HG02943 (cell line): ENCODE measurements around the gene TMEM183A.

ENCODE experiments used
- ATAC-seq: cut with Tn5 transposase; IDR thresholded peaks from one replicate; pipeline ENCODE4 v1.9.1; 2021; ENCODE audit warnings: mild to moderate bottlenecking, low read depth, moderate library complexity; ENCODE audit not compliant: unreplicated experiment

Gene TMEM183A

DNA sequence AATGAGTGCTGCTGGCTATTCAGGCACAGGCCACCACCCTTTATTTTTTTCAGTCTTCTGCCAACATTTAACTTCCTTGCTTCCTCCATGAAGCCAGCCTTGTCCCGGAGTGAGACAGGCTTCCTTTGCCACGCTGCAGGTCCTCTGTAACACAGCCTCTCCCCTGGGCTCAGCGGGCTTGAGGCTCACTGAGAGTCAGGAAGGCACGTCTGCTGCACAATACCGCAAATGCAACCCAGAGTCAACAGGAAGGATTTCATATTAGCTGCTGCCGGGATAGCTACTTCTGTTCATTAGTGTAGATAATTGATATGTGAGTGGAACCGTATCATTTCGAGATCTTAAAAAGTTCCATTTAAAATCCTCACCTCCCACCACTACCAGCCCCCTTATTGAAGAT lies 56.1 kb downstream of the TMEM183A start:
- no peak for ATAC-seq

DNA sequence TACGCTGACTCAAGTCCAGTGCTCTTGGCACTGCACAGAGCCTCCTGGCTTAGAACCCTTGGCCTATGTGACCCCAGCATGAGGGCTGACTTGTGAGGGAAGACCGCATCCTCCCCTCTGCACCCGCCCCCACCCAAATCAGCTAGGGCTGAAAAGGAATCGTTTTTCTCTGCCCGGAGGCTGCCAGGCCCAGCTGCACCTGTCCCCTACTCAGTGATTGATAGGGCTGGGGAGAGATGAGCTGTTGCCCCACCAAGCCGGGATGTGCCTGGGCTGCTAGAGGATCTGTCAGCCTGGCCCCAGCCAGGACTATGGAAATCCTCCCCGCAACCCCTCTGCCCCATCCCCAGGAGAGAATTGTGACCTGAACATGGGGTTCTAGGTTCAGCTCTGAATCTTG lies 58.0 kb downstream of the TMEM183A start:
- ATAC-seq: no peak

DNA sequence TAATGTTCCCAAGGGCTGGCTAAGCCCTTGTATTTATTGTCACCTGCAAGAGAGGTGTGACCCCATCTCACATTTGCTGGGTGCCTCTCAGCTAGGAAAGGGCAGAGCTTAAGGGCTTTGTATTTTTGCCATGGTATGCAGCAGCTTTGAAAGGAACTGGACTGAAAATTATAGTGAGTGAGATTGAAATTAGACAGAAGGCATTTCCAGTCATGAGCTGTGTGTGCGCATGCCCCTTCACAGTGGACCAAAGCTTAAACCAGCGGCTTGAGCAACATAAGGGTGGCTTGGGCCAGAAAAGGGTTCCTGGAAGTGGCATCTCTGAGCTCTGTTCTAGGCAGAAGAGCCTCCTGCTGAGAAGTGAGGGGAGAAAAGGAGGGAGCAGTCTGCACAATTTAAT lies 58.8 kb downstream of the TMEM183A start:
- ATAC-seq: no peak

DNA sequence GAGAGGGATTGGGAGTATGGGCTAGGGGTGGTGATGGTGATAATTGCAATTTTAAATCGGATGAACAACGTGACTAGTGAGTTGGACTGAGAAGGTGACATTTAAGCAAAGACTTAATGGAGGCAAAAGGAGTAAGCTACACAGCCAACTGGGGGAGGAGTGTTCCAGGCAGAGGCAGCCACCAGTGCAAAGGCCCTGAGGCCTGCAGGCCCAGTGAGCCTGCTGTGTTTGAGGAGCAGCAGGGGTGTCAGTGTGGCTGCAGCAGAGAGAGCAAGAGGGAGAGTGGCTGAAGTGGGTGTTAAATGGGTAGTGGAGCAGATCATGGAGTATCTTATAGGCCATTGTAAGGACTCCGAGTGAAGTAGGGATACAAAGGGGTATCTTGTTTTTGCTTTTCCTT lies 59.8 kb downstream of the TMEM183A start:
- ATAC-seq: no peak

DNA sequence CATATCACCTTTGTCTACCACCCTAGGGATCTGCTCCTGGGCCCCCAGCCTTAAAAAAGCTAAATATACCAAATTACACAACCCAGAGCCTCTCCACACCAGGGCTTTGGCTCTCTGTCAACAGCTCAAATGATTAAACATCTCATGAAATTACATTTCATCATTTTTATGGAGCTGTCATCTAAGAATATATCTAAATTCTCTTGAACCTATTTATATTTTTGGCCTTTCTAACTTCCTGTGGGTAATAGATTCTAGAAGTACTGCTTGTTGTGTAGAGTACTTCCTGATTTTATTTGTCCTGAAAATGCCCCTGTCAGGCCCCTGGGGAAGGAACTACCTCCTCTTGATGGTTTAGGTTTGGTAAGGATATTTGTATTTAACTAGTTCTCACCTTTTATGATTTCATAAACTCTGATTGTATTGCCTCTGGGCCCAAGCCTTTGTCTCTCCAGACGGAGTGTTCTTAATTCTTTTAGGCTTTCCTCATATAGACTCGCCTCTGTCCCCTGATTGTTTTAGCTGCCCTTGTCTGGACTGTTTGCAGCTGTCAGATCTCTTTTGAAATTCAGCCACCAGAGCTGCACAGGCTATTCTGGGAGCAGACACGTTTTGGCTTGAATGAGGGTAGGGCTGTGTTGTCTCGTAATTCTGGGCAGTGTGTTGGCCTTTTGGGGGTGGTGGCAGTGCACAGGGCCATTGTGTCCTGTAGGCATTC lies 62.0 kb downstream of the TMEM183A start:
- no peak for ATAC-seq

DNA sequence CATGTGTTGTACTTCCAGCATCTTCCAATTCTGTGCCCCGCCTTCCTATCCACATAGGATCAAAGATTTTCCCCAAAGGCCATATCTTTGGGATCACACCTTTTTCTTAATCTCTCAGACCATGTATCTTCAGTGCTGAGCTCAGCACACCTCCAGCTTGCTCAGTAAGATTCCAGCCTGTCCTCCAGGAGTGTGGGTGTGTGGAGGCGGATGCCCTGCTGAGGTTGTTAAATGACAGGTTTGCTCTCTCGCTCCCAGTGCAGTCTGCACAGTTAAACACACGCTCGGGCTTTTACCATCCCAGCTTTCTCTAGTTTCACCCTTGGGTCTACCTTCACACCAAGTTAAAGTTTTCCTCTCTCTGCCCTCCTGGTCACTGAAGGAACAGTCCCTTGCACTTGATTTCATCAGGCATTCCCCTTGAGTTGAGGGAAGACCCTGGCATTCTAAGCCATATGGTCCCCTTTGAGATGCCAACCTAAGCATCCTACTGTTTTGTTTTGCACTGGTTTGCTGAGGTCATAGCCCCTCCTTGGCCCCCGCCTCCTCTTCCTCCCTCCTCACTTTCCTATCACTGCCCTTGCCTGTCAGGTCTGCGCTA lies 64.9 kb downstream of the TMEM183A start:
- no peak for ATAC-seq

DNA sequence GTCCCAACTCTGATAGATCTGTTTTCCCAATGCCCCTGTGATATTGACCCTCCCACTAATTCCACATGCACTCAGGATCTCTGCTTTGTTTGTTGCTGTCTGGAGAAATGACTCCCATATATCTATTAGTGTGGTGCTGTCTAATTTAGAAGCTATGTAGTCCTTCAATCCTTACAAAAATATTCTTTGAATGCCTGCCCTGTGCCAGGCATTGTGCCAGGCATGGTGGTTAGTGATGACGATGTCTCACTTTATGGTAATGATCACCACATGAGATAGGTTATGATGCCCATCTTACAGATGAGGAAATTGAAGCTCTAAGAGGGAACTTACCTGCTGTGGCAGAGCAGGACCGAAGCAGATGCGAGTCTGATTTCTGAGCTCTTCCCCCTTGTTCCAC lies 65.7 kb downstream of the TMEM183A start:
- no peak for ATAC-seq

DNA sequence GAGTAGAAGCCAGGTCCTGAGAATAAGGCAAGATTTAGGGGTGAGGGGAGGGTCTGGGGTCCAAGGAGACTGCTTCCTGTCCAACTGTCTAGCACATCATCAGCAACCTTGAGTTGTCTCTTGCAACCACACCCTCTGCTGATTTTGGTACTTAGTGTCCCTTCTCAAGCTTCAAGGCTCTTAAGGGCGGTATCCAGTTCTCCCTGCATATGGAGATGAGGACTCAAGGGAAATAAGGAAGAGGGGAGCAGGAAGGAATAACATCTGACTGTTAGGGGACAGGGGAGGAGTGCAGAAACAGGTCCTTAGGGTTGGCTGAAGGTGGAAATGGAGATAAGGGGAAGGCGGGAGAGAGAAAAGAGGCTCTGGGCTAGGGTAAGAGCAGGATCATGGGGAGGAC lies 66.3 kb downstream of the TMEM183A start:
- ATAC-seq: no peak
